Fibroblast of lung (primary cell): ENCODE results near the gene UNC13C. TPM values are rescaled to one million over a fixed set of nuclear protein-coding genes. Genes with fewer than 3 reads are reported as not detected.

Experiments used
- DNase-seq, 2 donors: peaks; one replicate each; pipeline versions ENCODE4 v3.0.0 to v3.0.0-alpha.2; 2010; ENCODE audit warnings: low read depth in 2 of 2
- H2AFZ ChIP-seq: 2 replicates; pipeline ENCODE4 v1.5.1; 2012; ENCODE audit warnings: low read length, control low read depth, inconsistent platforms
- H3K27ac ChIP-seq: 2 replicates; pipeline ENCODE4 v1.5.1; 2011; ENCODE audit warnings: low read length, control low read depth; ENCODE audit not compliant: insufficient read depth
- H3K27me3 ChIP-seq: 2 replicates; pipeline ENCODE4 v1.5.1; 2011; ENCODE audit warnings: mild to moderate bottlenecking, low read length; ENCODE audit not compliant: control insufficient read depth, insufficient read depth
- H3K36me3 ChIP-seq: 2 replicates; pipeline ENCODE4 v1.5.1; 2011; ENCODE audit warnings: low read length; ENCODE audit not compliant: control insufficient read depth, insufficient read depth
- H3K4me1 ChIP-seq: 2 replicates; pipeline ENCODE4 v1.5.1; 2011; ENCODE audit warnings: low read length; ENCODE audit not compliant: control insufficient read depth, insufficient read depth; ENCODE audit errors: extremely low read depth
- H3K4me2 ChIP-seq: 2 replicates; pipeline ENCODE4 v1.5.1; 2011; ENCODE audit warnings: low read length, control low read depth; ENCODE audit not compliant: insufficient read depth; ENCODE audit errors: extremely low read depth
- H3K4me3 ChIP-seq, 4 experiments: fragments of 200-600 bp in 1 of 4; sonication (generic) in 1 of 4; replicated peaks in 1 of 4; 2 replicates each; pipeline ENCODE4 v1.5.1; 2011 to 2016; ENCODE audit warnings: low read length in 4 of 4, low read depth in 3 of 4, mild to moderate bottlenecking in 3 of 4, control low read depth in 2 of 4, inconsistent platforms in 1 of 4, mixed read lengths in 1 of 4; ENCODE audit not compliant: insufficient read depth in 1 of 4; ENCODE audit errors: control extremely low read depth in 1 of 4
- H3K79me2 ChIP-seq: 2 replicates; pipeline ENCODE4 v1.5.1; 2012; ENCODE audit warnings: mild to moderate bottlenecking, low read length, inconsistent platforms; ENCODE audit not compliant: control insufficient read depth, insufficient read depth
- H3K9ac ChIP-seq: 2 replicates; pipeline ENCODE4 v1.5.1; 2011; ENCODE audit warnings: mild to moderate bottlenecking, low read length, control low read depth; ENCODE audit not compliant: insufficient read depth
- H3K9me3 ChIP-seq: 2 replicates; pipeline ENCODE4 v1.5.1; 2012; ENCODE audit warnings: low read depth, low read length; ENCODE audit not compliant: control insufficient read depth, insufficient read depth
- H4K20me1 ChIP-seq: 2 replicates; pipeline ENCODE4 v1.5.1; 2011; ENCODE audit warnings: low read length; ENCODE audit not compliant: control insufficient read depth, insufficient read depth; ENCODE audit errors: extremely low read depth
- CTCF ChIP-seq, 2 donors: IDR thresholded peaks in 1 of 2; conservative IDR thresholded peaks in 1 of 2; 1 replicate in 1 of 2; 2 replicates in 1 of 2; pipeline ENCODE4 v1.5.1; 2011 to 2012; ENCODE audit warnings: low read length in 2 of 2, control low read depth in 1 of 2, inconsistent platforms in 1 of 2, low read depth in 1 of 2, mild to moderate bottlenecking in 1 of 2
- EZH2 ChIP-seq: IDR thresholded peaks from 2 replicates; pipeline ENCODE4 v1.5.1; 2012; ENCODE audit warnings: low read length, control low read depth, mild to moderate bottlenecking; ENCODE audit errors: missing control alignments
- polyA plus RNA-seq, 2 donors: library from polyadenylated mRNA; depleted of rRNA in 1 of 2; stranded (reverse) in 1 of 2; unstranded in 1 of 2; fragments of >200 nt; gene quantifications; 2 replicates each; pipeline ENCODE4 v1.2.1, GENCODE V29; 2011 to 2012; ENCODE audit warnings: missing spikeins in 1 of 2
- total RNA-seq: library from RNA; depleted of rRNA; stranded (reverse); fragments of >200 nt; gene quantifications from 2 replicates; pipeline ENCODE4 v1.2.1, GENCODE V29; 2014

Gene UNC13C
- total and polyA plus RNA-seq, 2 donors (not counting 1 experiment from before 2014, with no cell fraction given), result not detected

- no peak overlapping the region for H3K4me3 ChIP-seq
- no peak for DNase-seq
- H2AFZ ChIP-seq, result no peak overlapping the region
- no peaks in the 10 kb centered on the region for H4K20me1 ChIP-seq
- no peaks in the 10 kb centered on the region for H3K36me3 ChIP-seq
- no peak overlapping the region for H3K4me2 ChIP-seq
- TF ChIP-seq CTCF (conservative IDR thresholded peaks at IDR 0.05 in 1 of 2, IDR thresholded peaks at IDR 0.05 in 1 of 2; ENCODE audit: low read depth in 1 of 2, low read length in 2 of 2), result no peak
- TF ChIP-seq EZH2, result no peak
- no peaks in the 10 kb centered on the region for H3K27me3 ChIP-seq
- H3K4me1 ChIP-seq, result no peaks in the 10 kb centered on the region
- H3K79me2 ChIP-seq, result no peaks in the 10 kb centered on the region
- H3K9me3 ChIP-seq, result no peaks in the 10 kb centered on the region
- H3K27ac ChIP-seq, result no peak overlapping the region
- no peak overlapping the region for H3K9ac ChIP-seq
Measured at GRCh38 chr15:53982071-53982680, 3.9 kb downstream of the UNC13C start.

- no peaks in the 10 kb centered on the region for H4K20me1 ChIP-seq
- no peaks in the 10 kb centered on the region for H3K79me2 ChIP-seq
- no peaks in the 10 kb centered on the region for H3K4me1 ChIP-seq
- TF ChIP-seq CTCF (conservative IDR thresholded peaks at IDR 0.05 in 1 of 2, IDR thresholded peaks at IDR 0.05 in 1 of 2; ENCODE audit: low read depth in 1 of 2, low read length in 2 of 2) (no peak), EZH2 (no peak)
- H3K36me3 ChIP-seq, result no peaks in the 10 kb centered on the region
- DNase-seq, result no peak
- H2AFZ ChIP-seq, result no peak overlapping the region
- H3K27ac ChIP-seq, result no peak overlapping the region
- H3K9me3 ChIP-seq, result no peaks in the 10 kb centered on the region
- no peak overlapping the region for H3K9ac ChIP-seq
- no peaks in the 10 kb centered on the region for H3K27me3 ChIP-seq
- H3K4me3 ChIP-seq, result no peak overlapping the region
- no peak overlapping the region for H3K4me2 ChIP-seq
Measured at GRCh38 chr15:53982876-53983275, 4.6 kb downstream of the UNC13C start.

- H3K36me3 ChIP-seq, result no peaks in the 10 kb centered on the region
Measured at GRCh38 chr15:53984221-53984620, 6.0 kb downstream of the UNC13C start.

More at GRCh38 chr15:53984221-53984620, 6.0 kb downstream of the UNC13C start:
- H4K20me1 ChIP-seq, result no peaks in the 10 kb centered on the region
- no peaks in the 10 kb centered on the region for H3K27me3 ChIP-seq
- no peak overlapping the region for H3K4me3 ChIP-seq
- H3K27ac ChIP-seq, result no peak overlapping the region
- no peaks in the 10 kb centered on the region for H3K79me2 ChIP-seq
- no peak overlapping the region for H3K4me2 ChIP-seq
- no peak overlapping the region for H2AFZ ChIP-seq
- TF ChIP-seq EZH2, result no peak
- no peak for TF ChIP-seq CTCF (conservative IDR thresholded peaks at IDR 0.05 in 1 of 2, IDR thresholded peaks at IDR 0.05 in 1 of 2; ENCODE audit: low read depth in 1 of 2, low read length in 2 of 2)
- H3K9me3 ChIP-seq, result no peaks in the 10 kb centered on the region
- DNase-seq, result no peak
- no peak overlapping the region for H3K9ac ChIP-seq
- no peaks in the 10 kb centered on the region for H3K4me1 ChIP-seq
